GM10847 (cell line): ENCODE data around the gene STX10.

ENCODE experiments used
- POLR2A ChIP-seq: IDR thresholded peaks from 2 replicates; pipeline ENCODE4 v1.6.1; 2011; ENCODE audit not compliant: insufficient read length; ENCODE audit errors: extremely low read depth

STX10 gene

DNA sequence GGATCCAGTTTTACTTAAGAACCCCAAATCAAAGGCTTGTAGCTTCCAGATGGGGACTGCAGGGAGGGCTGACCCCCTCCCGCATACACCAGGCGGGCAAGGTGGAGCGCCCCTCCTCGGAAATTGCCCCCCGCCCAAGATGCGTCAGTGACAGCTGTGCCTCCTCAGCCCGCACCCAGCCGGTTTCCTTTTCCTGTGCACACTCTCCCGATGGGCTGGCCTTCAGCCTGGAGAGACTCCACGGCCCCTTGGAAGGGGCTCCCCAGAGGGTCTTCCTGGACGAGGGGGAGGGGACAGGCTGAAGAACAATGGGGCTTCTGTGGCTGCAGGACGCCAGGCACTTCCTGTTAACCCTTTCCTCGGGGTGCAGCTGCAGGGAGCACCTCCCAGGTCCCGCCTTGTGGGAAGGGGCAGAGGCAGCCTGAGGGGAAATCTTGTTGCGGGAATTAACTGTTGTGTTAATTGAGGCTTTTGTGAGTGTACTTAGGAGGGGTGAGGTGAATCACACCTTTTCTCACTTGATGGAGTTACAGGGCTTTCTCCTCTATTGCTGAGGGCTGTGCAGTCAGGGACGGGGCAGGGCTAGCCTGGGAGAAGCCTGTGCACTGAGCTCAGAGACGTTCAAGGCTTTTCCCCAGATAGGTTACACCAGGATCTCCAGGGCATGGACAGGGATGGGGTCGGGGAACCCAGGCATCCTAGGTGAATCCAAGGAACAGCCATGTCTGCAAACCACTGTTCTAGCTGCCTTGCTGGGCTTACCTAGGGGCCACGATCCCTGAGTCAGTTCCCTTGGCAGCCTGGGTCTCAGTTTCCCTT lies 14.4 kb upstream of the STX10 start:
- TF ChIP-seq POLR2A: no peak

DNA sequence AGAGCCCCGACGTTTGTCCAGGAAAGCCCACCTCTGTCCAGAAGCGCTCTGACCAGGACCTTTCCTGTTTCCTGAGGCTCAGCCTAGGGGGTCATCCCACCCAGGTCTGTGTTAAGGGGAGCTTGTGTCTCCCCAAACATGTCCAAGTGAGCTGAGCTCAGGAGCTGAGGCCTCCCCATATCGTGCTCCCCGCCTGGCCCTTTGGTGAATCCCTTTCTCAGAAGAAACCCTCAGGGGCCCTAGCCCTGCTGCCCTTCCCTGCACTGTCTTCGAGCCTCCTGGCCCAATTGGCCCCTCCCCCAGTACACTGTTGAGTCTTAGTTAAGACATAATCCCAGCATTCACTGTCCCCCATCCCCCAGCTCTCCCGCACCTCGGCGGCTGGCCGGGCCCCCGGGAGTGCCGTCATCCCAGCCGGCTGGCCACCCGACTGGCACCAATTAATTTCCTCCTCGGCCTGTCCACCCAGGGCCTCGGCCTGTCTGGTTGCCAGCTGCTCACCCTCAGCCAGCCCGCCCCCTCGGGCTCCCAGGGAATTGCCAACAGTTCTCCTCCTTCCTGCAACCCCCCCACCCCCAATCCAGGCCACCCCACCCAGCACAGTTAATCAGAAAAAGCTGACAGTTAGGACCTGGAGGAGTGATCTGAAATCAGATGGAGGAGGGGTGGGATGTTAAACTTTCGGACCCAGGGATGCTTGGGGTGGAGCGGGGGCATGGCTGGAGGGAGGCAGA lies 13.6 kb upstream of the STX10 start:
- no peak for TF ChIP-seq POLR2A

GRCh38 chr19:13162724-13163608 lies 12.8 kb upstream of the STX10 start:
- TF ChIP-seq POLR2A: peak; percentile 78

DNA sequence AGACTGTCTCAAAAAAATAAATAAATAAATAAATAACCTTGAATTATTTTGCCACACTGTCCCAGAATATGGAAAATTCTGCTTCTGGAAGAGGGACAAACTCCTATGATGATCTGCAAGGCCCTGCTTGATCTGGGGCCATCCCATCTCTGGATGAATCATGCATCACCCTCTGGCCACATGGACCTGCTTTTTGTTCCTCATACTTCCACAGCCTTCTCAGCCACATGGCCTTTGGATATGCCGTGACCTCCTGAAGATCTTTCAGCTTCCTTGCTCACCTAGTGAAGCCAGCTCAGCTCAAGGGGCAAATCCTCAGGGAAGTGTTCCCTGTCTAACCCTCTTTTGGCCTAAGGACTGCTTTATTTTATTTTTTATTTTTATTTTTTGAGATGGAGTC lies 10.4 kb upstream of the STX10 start:
- no peak for TF ChIP-seq POLR2A

GRCh38 chr19:13159713-13160112 lies 9.5 kb upstream of the STX10 start:
- TF ChIP-seq POLR2A: no peak

GRCh38 chr19:13155472-13156359 lies 5.5 kb upstream of the STX10 start:
- no peak for TF ChIP-seq POLR2A

DNA sequence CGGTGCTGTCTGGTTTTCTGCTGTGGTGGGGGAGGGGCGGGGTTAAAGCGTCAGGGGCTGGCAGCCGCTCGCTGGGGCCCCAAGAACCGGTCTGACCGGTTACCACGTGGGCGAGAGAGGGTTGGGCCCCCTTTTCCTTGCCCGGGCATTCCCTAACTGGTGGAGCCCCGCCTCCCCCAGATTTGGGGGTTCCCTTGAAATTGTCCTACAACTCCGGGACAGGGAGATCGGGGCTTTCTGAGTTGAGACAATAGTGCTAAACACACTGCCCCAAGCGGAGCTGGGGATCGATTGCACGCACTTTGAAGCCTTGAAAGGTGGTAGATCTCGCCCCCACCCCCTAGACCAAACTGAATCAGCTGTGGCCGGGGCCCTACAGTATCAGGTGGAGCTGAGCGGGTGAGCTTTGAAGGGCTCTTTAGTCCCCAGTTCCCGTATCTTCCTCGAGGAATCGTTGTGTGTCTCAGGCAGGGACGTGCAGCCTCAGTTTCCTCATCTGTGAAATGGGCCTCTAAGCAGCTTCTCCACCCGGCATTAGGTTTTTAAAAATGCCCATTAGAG lies 4.8 kb upstream of the STX10 start:
- peak; percentile 2 for TF ChIP-seq POLR2A

GRCh38 chr19:13154241-13154778 lies 4.1 kb upstream of the STX10 start:
- TF ChIP-seq POLR2A: no peak

DNA sequence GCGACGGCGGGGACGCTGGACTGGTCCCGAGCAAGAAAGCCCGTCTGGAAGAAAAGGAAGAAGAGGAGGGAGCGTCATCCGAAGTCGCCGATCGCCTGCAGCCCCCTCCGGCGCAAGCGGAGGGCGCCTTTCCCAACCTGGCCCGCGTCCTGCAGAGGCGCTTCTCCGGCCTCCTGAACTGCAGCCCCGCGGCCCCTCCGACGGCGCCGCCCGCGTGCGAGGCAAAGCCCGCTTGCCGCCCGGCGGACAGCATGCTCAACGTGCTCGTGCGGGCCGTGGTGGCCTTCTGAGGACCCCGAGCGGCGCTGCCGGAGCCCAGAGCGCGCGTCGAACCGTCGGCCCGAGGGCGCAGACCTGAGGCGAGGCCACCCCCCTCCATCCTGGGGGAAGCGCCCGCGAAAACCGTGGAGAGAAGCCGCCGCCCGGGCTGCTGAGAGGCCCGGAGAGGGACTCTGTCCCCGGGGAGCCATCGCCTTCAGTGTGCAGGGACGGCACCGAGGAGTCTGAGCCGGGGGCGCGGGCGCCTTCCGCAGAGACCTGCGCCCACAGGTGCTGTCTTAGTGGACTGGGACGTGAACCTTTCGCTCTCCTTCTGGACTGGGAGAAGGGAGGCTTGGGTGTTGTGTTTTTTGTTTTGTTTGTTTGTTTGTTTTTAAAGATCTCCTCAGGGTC lies 3.5 kb upstream of the STX10 start:
- peak; percentile 35 for TF ChIP-seq POLR2A

DNA sequence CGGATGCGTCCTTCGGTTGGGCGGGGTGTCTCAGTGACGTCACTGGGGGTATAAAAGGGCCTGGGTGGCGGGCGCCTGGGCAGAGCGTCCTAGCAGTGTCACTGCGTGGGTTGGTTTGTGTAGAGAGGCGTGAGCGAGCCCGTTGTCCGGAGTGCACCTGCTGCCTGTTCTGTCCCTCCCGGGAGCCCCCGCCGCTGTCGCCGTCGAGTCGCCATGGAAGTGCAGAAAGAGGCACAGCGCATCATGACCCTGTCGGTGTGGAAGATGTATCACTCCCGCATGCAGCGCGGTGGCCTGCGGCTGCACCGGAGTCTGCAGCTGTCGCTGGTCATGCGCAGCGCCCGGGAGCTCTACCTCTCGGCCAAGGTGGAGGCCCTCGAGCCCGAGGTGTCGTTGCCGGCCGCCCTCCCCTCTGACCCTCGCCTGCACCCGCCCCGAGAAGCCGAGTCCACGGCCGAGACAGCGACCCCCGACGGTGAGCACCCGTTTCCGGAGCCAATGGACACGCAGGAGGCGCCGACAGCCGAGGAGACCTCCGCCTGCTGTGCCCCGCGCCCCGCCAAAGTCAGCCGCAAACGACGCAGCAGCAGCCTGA lies 2.9 kb upstream of the STX10 start:
- TF ChIP-seq POLR2A: peak; percentile 100

DNA sequence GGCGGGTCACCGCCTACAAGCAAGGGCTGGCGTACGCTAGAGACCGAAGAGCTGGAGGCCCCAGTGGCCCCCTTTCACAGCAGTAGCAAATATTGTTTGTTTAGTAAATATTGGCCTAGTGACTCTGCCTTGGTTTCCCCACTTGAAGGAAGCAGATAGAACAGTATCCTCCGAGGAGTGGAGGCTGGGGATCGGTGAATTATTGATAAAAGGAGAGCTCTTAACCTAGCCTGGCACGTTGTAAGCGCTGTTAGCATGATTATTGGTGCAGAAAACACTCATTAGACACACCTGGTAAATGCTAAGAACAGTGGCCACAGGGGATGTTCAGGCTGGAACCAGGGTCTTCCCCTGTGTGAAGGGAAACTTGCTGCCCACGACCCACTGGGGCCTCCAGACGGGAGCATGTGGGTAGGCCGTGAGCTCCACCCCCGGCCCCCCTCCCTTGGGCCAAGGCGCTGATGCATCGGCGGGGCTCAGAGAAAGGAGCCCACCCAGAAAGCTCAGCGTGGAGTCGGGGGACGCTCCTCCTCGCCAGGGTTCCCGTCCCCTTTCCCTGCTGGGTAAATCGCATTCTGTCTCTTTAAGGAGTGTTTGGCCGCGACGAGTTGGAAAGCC lies 2.3 kb upstream of the STX10 start:
- TF ChIP-seq POLR2A: no peak

DNA sequence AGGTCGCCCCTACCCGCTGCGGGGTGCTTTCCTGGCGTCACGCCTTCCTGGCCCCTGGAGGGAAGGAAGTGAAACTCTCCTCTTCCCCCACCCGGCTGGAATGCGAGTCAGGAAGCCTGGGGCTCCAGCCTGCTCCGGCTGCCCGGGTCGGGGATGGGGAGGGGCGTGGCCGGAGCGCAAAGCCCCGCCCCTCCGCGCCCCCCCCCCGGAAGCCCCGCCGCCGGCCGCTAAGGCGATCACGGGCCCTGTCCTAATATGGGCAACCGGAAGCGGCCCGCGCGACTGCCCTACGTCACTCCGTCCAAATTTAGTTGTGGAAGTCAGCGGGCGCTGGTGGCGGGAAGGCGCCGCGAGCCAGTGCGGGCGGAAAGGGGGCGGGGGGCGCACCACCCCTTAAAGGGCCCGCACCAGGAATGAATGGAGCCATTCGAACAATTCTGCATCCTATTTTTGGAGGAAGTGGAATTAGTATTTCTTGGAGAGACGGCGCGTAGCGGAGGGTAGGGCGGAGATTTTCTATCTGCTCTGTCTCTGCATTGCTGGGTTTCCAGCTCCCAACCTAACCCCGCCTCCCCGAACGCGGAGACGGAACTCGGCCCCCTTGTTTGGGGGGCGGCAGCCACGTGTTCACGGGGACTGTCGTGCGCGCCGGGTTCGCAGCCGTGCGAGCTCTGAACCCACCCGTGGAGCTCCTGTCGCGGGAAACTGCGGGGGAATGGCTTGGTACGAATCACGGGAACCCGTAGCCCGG lies 1.6 kb upstream of the STX10 start:
- peak; percentile 41 for TF ChIP-seq POLR2A

- TF ChIP-seq POLR2A: no peak
Measured at GRCh38 chr19:13150931-13151604, 893 bp upstream of the STX10 start.
